Mucosa of rectum (tissue), 2 donors: Measurements from ENCODE around the gene LDLRAP1.

Source experiments
- H3K27ac ChIP-seq, 2 donors: one replicate each; pipeline ENCODE4 v1.7.0; 2013; ENCODE audit warnings: inconsistent platforms in 2 of 2, low read depth in 2 of 2, low read length in 2 of 2
- H3K27me3 ChIP-seq, 2 donors: one replicate each; pipeline ENCODE4 v1.7.0; 2013; ENCODE audit warnings: low read length in 2 of 2; ENCODE audit not compliant: control insufficient read depth in 2 of 2, insufficient read depth in 2 of 2
- H3K36me3 ChIP-seq, 2 donors: one replicate each; pipeline ENCODE4 v1.7.0; 2013; ENCODE audit warnings: low read length in 2 of 2; ENCODE audit not compliant: control insufficient read depth in 2 of 2, insufficient read depth in 2 of 2
- H3K4me1 ChIP-seq, 2 donors: one replicate each; pipeline ENCODE4 v1.7.0; 2013; ENCODE audit warnings: low read length in 2 of 2, mild to moderate bottlenecking in 1 of 2; ENCODE audit not compliant: control insufficient read depth in 2 of 2, insufficient read depth in 2 of 2
- H3K4me3 ChIP-seq, 2 donors: one replicate each; pipeline ENCODE4 v1.7.0; 2013; ENCODE audit warnings: low read length in 2 of 2
- H3K9ac ChIP-seq, 2 donors: one replicate each; pipeline ENCODE4 v1.7.0; 2013; ENCODE audit warnings: low read length in 2 of 2, low read depth in 1 of 2, mild to moderate bottlenecking in 1 of 2
- H3K9me3 ChIP-seq, 2 donors: one replicate each; pipeline ENCODE4 v1.7.0; 2013; ENCODE audit warnings: low read length in 2 of 2; ENCODE audit not compliant: control insufficient read depth in 2 of 2
- donor health status: healthy.
- donor health status: Normal muscosa, but diverticular disease.

The LDLRAP1 gene

GRCh38 chr1:25553749-25554429, 10.5 kb downstream of the LDLRAP1 start:
- Histone ChIP-seq H3K4me3 (no peak overlapping the region), H3K9ac (no peak overlapping the region), H3K27me3 (no peaks in the 10 kb centered on the region), H3K36me3 (peaks cover 12 to 33% of the 10 kb centered on the region in 2 donors), H3K4me1 (peaks cover 38 to 41% of the 10 kb centered on the region in 2 donors), H3K9me3 (no peaks in the 10 kb centered on the region), H3K27ac (no peak overlapping the region)

DNA sequence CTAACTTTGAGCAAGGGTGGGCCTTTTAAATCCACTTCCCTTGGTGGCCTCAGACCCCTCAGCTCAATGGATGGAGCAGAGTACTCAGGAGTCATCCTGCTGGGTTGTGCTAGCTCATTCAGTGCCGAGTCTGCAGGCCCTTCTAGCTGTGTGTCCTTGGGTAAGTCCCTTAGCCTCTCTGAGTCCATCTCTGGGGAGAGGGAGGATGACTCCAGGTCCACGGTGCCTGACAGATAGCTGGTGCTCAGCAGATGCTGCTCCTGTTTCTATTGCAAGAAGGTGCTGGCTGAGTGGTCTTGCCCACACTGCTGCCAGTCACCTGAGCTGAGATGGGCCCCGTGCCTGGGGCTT, 11.0 kb downstream of the LDLRAP1 start:
- Histone ChIP-seq H3K27ac (no peak overlapping the region), H3K4me3 (no peak overlapping the region), H3K27me3 (no peaks in the 10 kb centered on the region), H3K9ac (no peak overlapping the region), H3K36me3 (peaks cover 17 to 38% of the 10 kb centered on the region in 2 donors), H3K9me3 (no peaks in the 10 kb centered on the region), H3K4me1 (peaks cover 33 to 35% of the 10 kb centered on the region in 2 donors)

DNA sequence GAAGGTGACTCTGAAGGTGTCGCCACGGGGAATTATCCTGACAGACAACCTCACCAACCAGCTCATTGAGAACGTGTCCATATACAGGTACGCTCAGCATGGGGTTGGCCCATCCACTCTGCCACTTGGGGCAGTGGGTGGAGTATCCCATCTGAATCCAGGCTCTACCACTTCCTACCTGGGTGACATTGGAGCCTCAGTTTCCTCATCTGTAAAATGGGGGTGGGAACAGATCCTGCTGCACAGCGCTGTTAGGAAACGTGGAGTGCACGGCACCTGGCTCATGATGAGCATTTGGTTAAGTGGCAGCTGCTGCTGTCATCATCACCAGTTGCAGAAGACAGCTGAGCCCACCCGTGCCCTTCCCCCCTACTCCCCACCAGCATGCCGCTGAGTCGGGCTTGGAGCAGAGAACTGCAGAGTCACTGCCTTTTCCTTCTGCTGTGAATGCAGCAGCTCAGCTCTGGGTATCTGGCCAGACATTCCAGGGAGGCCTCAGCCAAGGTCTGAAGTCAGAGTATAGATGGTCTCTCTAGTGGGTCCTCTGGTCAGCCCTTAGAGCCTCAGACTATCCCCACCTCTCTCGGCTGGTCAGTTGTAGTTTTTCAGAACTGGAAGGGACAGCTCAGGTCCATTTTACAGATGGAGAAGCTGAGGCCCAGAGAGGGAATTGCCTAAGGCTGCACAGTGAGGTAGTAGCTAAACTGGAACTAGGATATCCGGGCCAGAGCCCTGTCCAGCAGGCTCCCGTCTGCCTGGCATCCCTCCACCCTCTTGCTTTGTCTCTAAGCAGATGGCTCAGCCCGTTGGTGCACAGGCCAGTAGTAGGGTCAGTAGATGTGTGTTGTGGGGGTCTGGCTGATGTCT, 11.7 kb downstream of the LDLRAP1 start:
- Histone ChIP-seq H3K4me3 (no peak overlapping the region), H3K27me3 (no peaks in the 10 kb centered on the region), H3K9me3 (no peaks in the 10 kb centered on the region), H3K36me3 (peaks cover 19 to 42% of the 10 kb centered on the region in 2 donors), H3K4me1 (peaks cover 28 to 29% of the 10 kb centered on the region in 2 donors), H3K9ac (no peak overlapping the region), H3K27ac (peak overlapping the region in 1 of 2 donors; percentile 71)

DNA sequence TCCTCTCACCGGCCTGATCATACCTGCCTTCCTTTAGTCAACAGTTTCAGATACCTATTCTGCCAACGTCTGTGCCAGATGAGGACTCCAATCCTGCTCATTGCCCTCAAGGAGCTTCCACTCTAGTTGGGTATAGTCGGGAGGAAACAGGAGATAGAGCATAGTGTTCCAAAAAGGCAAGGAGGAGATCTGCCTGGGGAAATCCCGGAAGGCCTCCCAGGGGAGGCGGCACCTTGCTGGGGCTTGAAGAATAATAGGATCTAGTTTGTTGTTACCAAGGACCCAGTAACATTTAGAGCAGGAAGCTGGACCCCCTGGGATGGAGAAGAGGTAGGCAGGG, 12.3 kb downstream of the LDLRAP1 start:
- H3K9ac ChIP-seq: no peak overlapping the region
- no peaks in the 10 kb centered on the region for H3K9me3 ChIP-seq
- peaks cover 19 to 42% of the 10 kb centered on the region in 2 donors for H3K36me3 ChIP-seq
- H3K27me3 ChIP-seq: no peaks in the 10 kb centered on the region
- no peak overlapping the region for H3K4me3 ChIP-seq
- H3K27ac ChIP-seq: peak overlapping the region in 1 of 2 donors; percentile 71
- peaks cover 25 to 26% of the 10 kb centered on the region in 2 donors for H3K4me1 ChIP-seq

DNA sequence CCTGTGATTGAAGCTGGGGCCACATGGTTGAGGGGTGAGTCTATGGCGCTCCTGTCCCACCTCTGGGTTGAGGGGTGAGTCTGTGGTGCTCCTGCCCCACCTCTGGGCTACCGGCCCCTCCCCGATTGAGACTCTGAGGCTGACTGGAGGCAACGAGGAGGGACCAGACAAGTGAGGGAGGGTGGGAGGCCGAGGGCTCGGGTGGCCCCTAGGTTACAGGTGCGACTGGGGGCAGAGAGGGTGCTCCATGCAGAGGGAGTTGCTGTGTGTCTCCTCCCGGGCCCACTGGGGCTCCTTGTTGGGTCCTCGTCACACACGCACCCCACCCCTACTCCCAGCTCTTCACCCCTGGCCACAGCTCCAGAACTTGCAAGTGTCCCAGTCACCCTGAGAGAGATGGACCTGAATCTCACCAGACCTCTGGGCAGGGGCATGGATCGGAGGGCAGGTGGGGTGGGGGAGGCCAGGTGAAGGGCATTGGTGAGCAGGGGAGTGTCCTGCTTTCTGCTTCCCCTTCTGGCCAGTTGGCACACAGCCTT, 12.8 kb downstream of the LDLRAP1 start:
- Histone ChIP-seq H3K27ac (peak overlapping the region; percentile 58 to 71), H3K36me3 (peaks cover 19 to 42% of the 10 kb centered on the region in 2 donors), H3K4me1 (peaks cover 24 to 26% of the 10 kb centered on the region in 2 donors), H3K4me3 (no peak overlapping the region), H3K9ac (peak overlapping the region in 1 of 2 donors; percentile 18), H3K9me3 (no peaks in the 10 kb centered on the region), H3K27me3 (no peaks in the 10 kb centered on the region)

GRCh38 chr1:25556791-25557476, 13.5 kb downstream of the LDLRAP1 start:
- H3K27me3 ChIP-seq: no peaks in the 10 kb centered on the region
- peaks cover 19 to 42% of the 10 kb centered on the region in 2 donors for H3K36me3 ChIP-seq
- H3K4me1 ChIP-seq: peaks cover 30 to 32% of the 10 kb centered on the region in 2 donors
- peak overlapping the region in 1 of 2 donors; percentile 10 for H3K4me3 ChIP-seq
- H3K27ac ChIP-seq: peak overlapping the region; percentile 63 to 71
- H3K9ac ChIP-seq: peak overlapping the region in 1 of 2 donors; percentile 18
- H3K9me3 ChIP-seq: no peaks in the 10 kb centered on the region

GRCh38 chr1:25557543-25557942, 14.1 kb downstream of the LDLRAP1 start:
- H3K27ac ChIP-seq: peak overlapping the region; percentile 63 to 71
- H3K4me1 ChIP-seq: peaks cover 37% of the 10 kb centered on the region in 2 donors
- no peak overlapping the region for H3K4me3 ChIP-seq
- no peaks in the 10 kb centered on the region for H3K27me3 ChIP-seq
- no peaks in the 10 kb centered on the region for H3K9me3 ChIP-seq
- peaks cover 19 to 42% of the 10 kb centered on the region in 2 donors for H3K36me3 ChIP-seq
- H3K9ac ChIP-seq: no peak overlapping the region

GRCh38 chr1:25559031-25559430, 15.6 kb downstream of the LDLRAP1 start:
- Histone ChIP-seq H3K36me3 (peaks cover 19 to 48% of the 10 kb centered on the region in 2 donors), H3K27ac (no peak overlapping the region), H3K4me3 (no peak overlapping the region), H3K9me3 (no peaks in the 10 kb centered on the region), H3K4me1 (peaks cover 39 to 41% of the 10 kb centered on the region in 2 donors), H3K27me3 (no peaks in the 10 kb centered on the region), H3K9ac (no peak overlapping the region)

DNA sequence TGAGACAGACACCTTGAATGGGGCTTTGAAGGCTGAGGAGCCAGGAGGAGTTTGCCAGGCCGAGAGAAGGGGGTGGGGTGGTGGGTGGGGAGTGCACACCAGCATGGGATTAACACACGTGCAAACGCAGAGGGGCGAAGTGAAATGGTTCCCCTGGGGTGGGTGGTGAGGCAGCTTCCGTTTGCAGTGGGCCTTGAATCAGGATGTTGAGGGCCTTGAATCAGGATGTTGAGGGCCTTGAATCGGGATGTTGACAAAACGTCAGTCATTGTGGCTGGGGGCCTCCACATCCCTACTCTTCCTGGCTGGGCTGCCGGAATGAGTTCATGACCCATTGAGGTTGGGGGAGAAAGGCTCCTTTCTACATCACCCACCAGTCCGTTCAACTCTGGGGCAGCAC, 16.6 kb downstream of the LDLRAP1 start:
- H3K27me3 ChIP-seq: no peaks in the 10 kb centered on the region
- peaks cover 36 to 37% of the 10 kb centered on the region in 2 donors for H3K4me1 ChIP-seq
- H3K9ac ChIP-seq: no peak overlapping the region
- H3K36me3 ChIP-seq: peaks cover 19 to 46% of the 10 kb centered on the region in 2 donors
- no peaks in the 10 kb centered on the region for H3K9me3 ChIP-seq
- H3K27ac ChIP-seq: peak overlapping the region in 1 of 2 donors; percentile 25
- H3K4me3 ChIP-seq: no peak overlapping the region
